A549 treated with AZD2906 at 1 μM for 4 hours (cell line): Measurements from ENCODE around the gene TMEM259. TPM values are rescaled to one million over a fixed set of nuclear protein-coding genes. Genes with fewer than 3 reads are reported as not detected.

ENCODE experiments used
- total RNA-seq: library from RNA; stranded (reverse); fragments of 200-300 nt; extraction: Qiagen RNA extraction; gene quantifications from 5 replicates; pipeline ENCODE4 v1.2.3, GENCODE V29; 2022

Gene TMEM259
- 80.7 to 142 TPM (median 126 TPM) in 5 replicates for total RNA-seq

DNA sequence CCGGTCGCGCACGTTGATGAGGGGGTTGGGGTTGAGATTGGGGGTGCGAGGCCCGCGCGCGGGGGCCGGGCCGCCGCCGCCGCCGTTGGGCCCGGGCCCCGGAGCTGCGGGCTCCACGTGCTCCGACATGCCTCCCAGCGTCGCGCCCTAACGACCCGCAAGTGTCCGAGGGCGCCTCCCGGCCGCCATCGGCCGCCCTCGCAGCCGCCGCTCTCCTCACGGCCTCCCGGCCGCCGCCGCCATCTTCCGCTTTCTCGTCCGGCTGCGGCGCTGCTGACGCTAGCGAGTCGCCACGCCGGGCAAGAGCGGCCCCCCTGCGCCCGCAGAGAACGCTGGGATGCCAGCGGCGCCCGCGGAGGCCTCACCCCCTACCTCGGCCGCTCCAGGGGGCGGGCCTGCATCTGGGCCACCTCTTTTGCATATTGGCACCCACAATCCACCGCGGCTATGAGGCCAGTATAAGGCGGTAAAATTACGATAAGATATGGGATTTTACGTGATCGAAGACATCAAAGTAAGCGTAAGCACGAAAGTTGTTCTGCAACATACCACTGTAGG is at the start of gene TMEM259:
Gene TMEM259 (minus strand): TSS at position 256 of the 558 bp plus-strand sequence. CDS start 127 bp downstream, at position 129.

DNA sequence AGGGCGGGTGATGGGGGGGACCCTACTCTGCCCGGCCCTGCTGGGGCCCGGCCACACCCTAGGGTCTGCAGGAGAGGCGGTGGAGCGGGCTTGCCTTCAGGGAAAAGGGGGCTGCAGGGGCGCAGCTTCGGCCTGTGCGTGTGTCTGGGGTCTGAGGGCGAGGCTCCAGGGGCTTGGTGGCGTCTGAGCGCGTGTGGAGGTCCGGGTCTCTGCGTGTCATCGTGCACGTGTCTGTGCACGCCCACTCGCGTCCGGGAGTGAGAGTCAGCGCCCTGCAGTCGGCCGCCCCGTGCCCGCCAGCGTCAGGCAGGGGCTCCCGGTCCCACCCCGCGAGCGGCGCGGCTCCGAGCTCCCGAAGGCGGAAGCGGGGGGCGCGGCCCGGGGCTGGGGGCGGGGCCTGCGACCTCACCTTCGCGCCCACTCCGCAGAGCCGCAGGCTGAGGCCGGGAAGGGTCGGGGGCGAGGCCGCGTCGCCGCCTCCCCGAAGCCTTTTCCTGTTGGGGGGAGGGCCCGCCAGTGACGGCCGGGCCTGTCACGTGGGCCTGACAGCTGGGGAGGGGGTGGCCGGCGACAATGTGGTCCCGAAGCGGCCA is 45.9 kb upstream of the TMEM259 start, which contains the start of gene ARHGAP45:
Gene ARHGAP45 (plus strand): TSS at position 420 of the 593 bp plus-strand sequence. CDS start 239 bp downstream, outside the sequence.

GRCh38 chr19:1039646-1040475 is 18.9 kb upstream of the TMEM259 start, which contains the start of gene ABCA7:
TSS of gene ABCA7 (plus strand) at chr19:1040107. CDS start at chr19:1041362, 1,255 bp downstream.

DNA sequence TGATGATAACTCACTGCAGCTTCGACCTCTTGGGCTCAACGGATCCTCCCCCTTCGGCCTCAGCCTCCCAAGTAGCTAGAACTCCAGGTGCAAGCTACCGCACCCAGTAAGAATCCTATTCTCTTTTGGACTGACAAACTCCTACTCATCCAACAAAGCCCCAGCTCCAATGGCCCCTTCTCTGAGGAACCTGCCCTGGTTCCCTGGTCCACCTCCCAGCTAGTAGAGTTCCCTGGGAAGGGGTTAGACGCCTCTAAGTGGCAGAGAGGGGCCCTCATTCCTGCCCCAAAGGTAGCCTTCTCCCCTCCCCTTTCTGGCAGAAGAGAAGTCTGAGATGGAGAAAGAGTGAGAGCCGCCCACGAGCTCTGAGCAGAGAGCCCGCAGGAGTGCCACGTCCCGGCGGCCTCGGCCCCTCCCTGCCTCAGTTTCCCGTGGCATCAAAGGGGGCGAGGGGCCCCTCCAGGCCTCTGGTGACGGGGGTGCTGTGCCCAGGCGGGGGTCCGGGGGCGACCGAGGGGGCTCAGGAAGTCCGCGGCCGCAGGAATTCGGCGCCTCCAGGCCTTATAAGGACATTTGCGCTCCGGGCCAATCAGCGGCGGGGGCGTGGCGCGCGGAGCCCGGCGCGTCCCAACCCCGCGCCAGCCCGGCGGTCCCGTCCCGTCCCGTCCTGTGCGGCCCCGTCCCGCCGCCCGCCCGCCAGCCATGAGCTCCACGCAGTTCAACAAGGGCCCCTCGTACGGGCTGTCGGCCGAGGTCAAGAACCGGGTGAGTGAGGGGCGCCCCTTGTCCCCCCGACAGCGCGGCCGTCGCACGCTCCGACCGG is 5.2 kb upstream of the TMEM259 start, which contains the start of gene CNN2:
Gene CNN2 (plus strand): TSS at position 649 of the 823 bp plus-strand sequence. CDS start 54 bp downstream, at position 703.

DNA sequence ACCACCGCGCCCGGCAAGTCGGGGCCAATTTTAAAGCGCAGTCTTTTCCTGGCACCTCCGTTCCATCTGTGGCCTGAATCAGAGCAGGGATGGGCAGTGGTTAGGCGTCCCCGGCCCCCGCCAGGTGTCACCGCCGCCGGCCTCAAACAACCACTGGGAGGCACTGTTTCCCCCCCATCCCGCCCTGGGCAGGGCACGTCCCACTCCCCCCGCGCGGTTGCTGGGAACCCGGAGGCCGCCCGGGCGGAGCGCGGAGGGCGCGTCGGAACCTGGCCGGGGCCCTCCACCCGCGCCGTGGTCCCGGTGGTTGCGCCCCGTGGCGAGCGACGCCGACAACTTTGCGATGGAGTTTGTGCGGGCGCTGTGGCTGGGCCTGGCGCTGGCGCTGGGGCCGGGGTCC is 20.8 kb downstream of the TMEM259 start, which contains the start of gene GRIN3B:
Gene GRIN3B (plus strand): TSS at position 325 of the 400 bp plus-strand sequence. CDS start 19 bp downstream, at position 344.

DNA sequence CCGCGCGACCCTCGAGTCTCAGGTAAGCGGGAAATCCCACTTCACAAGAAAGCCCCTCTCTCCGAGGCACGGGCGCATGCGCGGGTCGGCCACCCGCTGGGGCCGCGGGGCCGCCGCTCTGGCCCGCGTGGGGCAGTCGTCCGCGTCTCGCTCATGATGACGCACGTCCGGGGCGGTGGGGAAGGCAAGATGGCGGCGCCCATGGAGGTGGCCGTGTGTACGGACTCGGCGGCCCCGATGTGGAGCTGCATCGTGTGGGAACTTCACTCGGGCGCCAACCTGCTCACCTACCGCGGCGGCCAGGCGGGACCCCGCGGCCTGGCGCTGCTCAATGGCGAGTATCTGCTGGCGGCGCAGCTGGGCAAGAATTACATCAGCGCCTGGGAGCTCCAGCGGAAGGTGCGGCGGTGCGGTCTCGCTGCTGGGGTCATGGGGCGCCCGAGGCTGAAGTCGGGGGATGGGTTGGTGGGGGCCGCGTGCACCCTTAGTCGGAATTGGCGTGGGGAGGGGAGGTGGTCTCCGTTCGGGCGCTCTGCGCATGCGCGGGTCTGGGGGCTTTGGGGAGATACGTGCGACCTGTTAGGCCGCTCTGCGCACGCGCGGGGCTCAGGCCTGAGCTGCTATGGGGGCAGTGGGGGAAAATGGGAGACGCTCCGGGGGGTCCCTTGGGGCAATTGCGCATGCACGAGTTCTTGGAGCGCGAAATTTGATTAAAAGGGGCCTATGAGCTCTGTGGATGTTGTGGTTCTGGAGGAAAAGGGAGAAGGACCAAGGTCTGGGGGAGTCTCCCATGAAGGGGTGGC is 36.6 kb downstream of the TMEM259 start, which contains the start of gene WDR18:
Gene WDR18 (plus strand): TSS at position 181 of the 803 bp plus-strand sequence. CDS start 9 bp downstream, at position 190.

Other genes starting within 250 kb of the TMEM259 start
- gene PTBP1, start 223.7 kb downstream of the TMEM259 start, total RNA-seq = 194 to 234 TPM (median 198 TPM) in 5 replicates
- gene PLPPR3, start 199.2 kb downstream of the TMEM259 start, total RNA-seq = 3.1 to 5.0 TPM (median 4.7 TPM) in 5 replicates
- 0.11 to 0.24 TPM (median 0.20 TPM) in 5 replicates for gene AZU1, start 193.3 kb downstream of the TMEM259 start, total RNA-seq
- gene PRTN3, start 180.1 kb downstream of the TMEM259 start, total RNA-seq = 0.15 to 0.60 TPM (median 0.43 TPM) in 5 replicates
- 0.14 to 0.23 TPM (median 0.16 TPM) in 5 replicates for gene ELANE, start 168.8 kb downstream of the TMEM259 start, total RNA-seq
- gene CFD, start 161.5 kb downstream of the TMEM259 start, total RNA-seq = 10.6 to 25.0 TPM (median 22.7 TPM) in 5 replicates
- 14.3 to 26.1 TPM (median 24.5 TPM) in 5 replicates for gene MED16, start 127.9 kb downstream of the TMEM259 start, total RNA-seq
- not detected in 5 replicates for gene RNU6-9, start 127.6 kb downstream of the TMEM259 start, total RNA-seq
- 28.8 to 39.9 TPM (median 38.1 TPM) in 5 replicates for gene R3HDM4, start 107.9 kb downstream of the TMEM259 start, total RNA-seq
- 0.25 to 0.48 TPM (median 0.41 TPM) in 5 replicates for gene KISS1R, start 103.8 kb downstream of the TMEM259 start, total RNA-seq
- 3.8 to 6.8 TPM (median 5.1 TPM) in 5 replicates for gene ARID3A, start 95.1 kb downstream of the TMEM259 start, total RNA-seq
- 48.2 to 72.0 TPM (median 68.3 TPM) in 5 replicates for gene WDR18, start 36.8 kb downstream of the TMEM259 start, total RNA-seq
- 2.5 to 3.5 TPM (median 3.2 TPM) in 5 replicates for gene GRIN3B, start 20.7 kb downstream of the TMEM259 start, total RNA-seq
- not detected in 5 replicates for gene RNU6-2, start 399 bp upstream of the TMEM259 start, total RNA-seq
- 77.2 to 98.9 TPM (median 91.0 TPM) in 5 replicates for gene CNN2, start 5.5 kb upstream of the TMEM259 start, total RNA-seq
- gene ABCA7, start 19.0 kb upstream of the TMEM259 start, total RNA-seq = 13.3 to 21.7 TPM (median 16.4 TPM) in 5 replicates
- gene ARHGAP45, start 46.0 kb upstream of the TMEM259 start, total RNA-seq = 2.8 to 5.5 TPM (median 5.4 TPM) in 5 replicates
- gene POLR2E, start 74.3 kb upstream of the TMEM259 start, total RNA-seq = 193 to 258 TPM (median 237 TPM) in 5 replicates
- 415 to 542 TPM (median 517 TPM) in 5 replicates for gene GPX4, start 82.9 kb upstream of the TMEM259 start, total RNA-seq
- 22.2 to 34.9 TPM (median 32.9 TPM) in 5 replicates for gene SBNO2, start 153.1 kb upstream of the TMEM259 start, total RNA-seq
- 32.1 to 38.5 TPM (median 36.4 TPM) in 5 replicates for gene STK11, start 184.7 kb upstream of the TMEM259 start, total RNA-seq
- 2.7 to 5.1 TPM (median 4.3 TPM) in 5 replicates for gene CBARP, start 216.9 kb upstream of the TMEM259 start, total RNA-seq
- 80.5 to 189 TPM (median 176 TPM) in 5 replicates for gene ATP5F1D, start 220.6 kb upstream of the TMEM259 start, total RNA-seq
- gene MIDN, start 227.5 kb upstream of the TMEM259 start, total RNA-seq = 50.1 to 57.1 TPM (median 55.1 TPM) in 5 replicates
- gene CIRBP, start 248.2 kb upstream of the TMEM259 start, total RNA-seq = 92.3 to 213 TPM (median 104 TPM) in 5 replicates